GM12872 (cell line): ENCODE results near the gene CD1C.

Experiments
- CTCF ChIP-seq: IDR thresholded peaks from 3 replicates; pipeline ENCODE4 v1.5.1; 2011; ENCODE audit warnings: low read depth, mild to moderate bottlenecking, low read length, moderate library complexity; ENCODE audit not compliant: insufficient read depth

The CD1C gene

GRCh38 chr1:158286941-158287346 lies 2.8 kb upstream of the CD1C start:
- no peak for TF ChIP-seq CTCF

GRCh38 chr1:158290321-158290844 lies 660 bp downstream of the CD1C start:
- TF ChIP-seq CTCF: no peak

GRCh38 chr1:158295791-158296190 lies 6.1 kb downstream of the CD1C start:
- no peak for TF ChIP-seq CTCF

- TF ChIP-seq CTCF: no peak
Observed at GRCh38 chr1:158310623-158311022, 20.9 kb downstream of the CD1C start.

- no peak for TF ChIP-seq CTCF
Observed at GRCh38 chr1:158311066-158311465, 21.3 kb downstream of the CD1C start.

- TF ChIP-seq CTCF: no peak
Observed at GRCh38 chr1:158323866-158324265, 34.1 kb downstream of the CD1C start.

GRCh38 chr1:158324395-158324794 lies 34.7 kb downstream of the CD1C start:
- no peak for TF ChIP-seq CTCF
